Measurements from ENCODE around the gene ADAR.
"Not testable (repeated sequence)": the region's sequence is repeated elsewhere in the genome, so short reads cannot be mapped to it uniquely, and the experiment has no call there.

ADAR gene

DNA sequence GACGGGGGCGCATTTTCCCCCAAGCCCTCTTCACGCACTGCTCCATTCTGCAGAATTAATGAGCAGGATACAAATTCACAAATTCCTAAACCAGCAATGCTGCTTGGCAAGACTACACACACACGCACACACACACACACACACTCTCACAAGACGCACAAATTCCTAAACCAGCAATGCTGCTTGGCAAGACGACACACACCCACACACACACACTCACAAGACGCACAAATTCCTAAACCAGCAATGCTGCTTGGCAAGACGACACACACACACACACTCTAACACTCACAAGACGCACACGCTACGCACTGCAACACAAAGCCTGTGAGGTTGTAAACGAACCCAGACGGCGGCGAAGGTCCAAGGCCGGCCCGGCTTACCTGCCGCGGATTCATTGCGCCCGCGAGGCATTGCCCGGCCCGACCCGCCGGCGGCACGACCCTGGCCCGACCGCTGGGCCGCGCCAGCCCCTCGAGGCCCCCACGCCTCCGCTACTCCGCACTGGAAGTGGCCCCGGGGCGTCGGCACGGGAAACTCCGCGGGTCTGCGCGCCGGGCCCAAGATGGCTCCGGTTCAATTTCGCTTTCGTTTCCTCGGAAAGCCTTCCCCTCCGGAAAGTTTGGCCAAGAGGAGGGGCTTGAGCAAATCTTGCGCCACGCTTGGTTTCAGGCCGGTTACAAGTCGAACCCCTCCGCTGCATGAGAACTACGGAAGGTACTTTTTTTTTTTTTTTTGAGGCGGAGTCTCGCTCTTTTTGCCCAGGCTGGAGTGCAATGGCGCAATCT, at the start of gene ADAR:
TSS of gene ADAR (minus strand) at position 578 of the 788 bp plus-strand sequence. CDS start at position 398, 180 bp downstream.
- peak; percentile 97 to 100 for DNase-seq

DNA sequence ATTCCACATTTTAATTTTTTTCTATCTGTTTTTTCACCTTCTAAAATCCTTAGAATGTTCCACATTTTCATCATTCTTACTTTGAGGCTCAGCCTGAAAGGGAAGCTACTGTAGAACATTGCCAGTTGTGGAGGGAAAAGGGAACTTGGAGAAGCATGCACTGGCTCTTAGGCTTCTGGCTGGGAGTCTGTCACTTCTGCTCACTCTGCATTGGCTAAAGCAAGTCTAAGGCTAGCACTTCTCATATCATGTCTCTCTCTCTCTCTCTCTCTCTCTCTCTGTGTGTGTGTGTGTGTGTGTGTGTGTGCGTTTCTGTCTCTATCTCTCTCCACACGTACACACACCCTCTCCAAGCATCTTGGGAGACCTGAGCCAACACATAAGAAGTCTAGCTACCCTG, 49.6 kb upstream of the ADAR start:
- DNase-seq = peak; percentile 37 to 57

DNA sequence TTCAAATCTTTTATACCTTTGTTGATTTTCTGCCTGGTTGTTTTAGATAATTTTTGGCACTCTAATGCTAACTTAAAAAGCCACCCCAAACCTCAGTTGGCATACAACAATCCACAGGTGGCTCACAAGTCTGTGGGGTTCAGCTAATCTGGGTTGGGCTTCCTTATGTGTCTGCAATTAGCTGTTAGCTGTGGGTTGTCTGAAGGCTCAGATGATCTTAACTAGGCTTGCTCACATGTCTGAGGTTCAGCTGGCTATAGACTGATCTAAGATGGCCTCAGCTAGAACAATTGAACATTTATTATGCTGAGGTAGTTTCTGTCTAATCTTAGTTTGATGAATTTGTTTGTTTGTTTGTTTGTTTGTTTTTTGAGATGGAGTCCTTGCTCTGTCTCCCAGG, 44.9 kb upstream of the ADAR start:
- DNase-seq = no peak

- not testable (repeated sequence) for DNase-seq
These were observed 36.7 kb upstream of the ADAR start for GRCh38 chr1:154644724-154645123.

DNA sequence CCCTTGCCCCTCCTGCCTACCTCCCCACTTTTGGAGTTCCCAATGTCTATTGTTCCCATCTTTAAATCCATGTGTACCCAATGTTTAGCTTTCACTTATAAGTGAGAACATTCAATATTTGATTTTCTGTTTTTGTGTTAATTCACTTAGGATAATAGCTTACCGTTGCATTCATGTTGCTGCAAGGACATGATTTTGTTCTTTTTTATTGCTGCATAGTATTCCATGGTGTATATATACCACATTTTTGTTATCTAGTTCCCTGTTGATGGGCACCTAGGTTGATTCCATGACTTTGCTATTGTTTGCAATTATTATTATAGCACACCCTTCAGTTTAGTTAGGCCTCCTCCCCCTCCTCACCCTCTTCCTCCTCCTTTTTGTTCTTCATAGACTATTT, 33.5 kb upstream of the ADAR start:
- DNase-seq = no peak

- no peak for DNase-seq
These were observed 31.9 kb upstream of the ADAR start for GRCh38 chr1:154639876-154640275.

DNA sequence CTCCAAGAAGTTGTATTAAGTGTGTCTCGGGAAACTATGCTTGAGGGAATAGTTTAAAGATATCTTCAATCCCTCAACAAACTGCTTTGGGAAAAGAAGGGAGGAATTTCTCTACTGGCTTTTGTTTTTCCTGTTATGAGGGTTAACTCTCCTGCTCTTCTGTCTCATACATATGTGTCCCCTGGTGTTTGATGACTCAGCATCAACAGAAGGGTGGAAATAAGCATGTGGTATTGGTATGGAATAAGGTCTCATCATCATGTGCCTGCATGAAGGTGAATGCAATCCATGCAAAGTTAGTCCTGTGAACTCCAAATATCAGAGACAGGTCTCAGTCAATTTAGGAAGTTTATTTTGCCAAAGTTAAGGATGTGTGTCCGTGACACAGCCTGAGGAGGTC, 27.2 kb upstream of the ADAR start:
- DNase-seq = no peak

DNA sequence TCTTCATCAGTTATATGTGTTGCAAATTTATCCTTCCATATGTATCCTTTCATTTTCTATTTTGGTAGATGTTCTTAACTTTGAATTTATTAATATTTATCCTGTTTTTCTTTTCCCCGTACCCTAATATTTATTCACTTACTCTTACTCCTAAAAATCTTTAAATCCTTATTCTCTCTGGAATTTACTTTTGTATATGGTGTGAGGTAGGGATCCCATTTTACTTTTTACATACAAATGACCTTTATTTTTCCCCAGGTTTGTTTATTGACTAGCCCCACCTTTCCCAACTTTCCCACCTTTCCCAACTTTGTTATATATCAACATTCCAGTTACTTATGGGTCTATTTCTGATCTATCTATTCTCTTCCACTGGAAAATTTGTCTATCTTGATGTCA, 21.7 kb upstream of the ADAR start:
- no peak for DNase-seq

GRCh38 chr1:154629061-154629674, 21.2 kb upstream of the ADAR start:
- peak; percentile 17 to 59 for DNase-seq

DNA sequence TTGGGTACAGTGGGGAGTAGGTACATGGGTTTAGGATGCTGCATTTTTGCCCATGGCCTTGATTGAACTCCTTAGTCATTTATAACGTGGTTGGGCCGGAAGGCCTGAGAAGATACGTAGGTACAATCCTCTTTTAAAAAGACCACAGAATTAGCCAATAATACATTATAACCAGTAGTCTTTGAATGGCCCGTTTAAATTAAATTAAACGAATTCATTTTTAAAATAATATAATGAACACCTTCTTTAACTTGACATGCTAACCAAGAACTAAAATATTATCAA, 20.1 kb upstream of the ADAR start:
- no peak for DNase-seq

DNA sequence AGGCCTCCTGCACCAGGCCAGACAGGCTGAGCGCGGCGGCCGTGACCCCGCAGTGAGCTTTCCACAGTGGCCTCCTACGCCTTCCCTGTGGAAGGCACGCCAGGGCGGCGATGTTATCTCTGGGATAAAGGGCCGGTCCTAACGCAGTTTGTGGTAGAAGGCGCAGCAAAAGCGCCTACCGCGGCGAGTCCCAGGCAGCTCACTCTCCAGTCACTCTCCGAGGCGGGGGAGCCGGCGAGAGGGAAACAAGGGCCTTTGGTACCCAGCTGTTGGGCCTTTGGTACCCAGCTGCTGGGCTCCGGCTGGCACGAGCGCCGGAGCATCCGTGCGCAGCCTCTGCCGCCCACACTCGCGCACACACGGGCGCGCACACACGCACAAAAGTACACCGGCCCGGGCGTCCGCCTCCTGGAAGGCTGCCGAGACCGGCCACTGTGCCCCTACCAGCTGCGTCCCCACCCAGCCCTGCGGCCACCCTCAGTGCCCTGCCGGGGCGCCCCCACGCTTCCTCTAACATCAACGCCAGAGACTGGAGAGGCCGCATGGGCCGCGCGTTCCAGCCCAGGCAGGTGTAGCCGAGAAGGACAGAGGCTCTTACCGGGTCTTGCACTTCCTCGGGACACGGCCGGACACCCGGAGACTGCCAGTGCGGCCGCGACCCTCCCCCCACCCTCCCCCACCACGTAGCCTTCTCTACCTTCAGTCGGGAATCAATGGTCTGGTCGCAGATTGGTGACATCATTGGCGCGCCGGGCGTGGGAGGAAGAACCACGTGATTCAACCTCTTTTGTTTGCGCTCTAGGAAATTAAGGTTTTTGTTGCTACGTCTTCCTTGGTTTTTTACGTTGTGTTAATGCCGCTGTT, 19.5 kb upstream of the ADAR start:
- DNase-seq = peak; percentile 70 to 98

- no peak for DNase-seq
These were observed 18.7 kb upstream of the ADAR start for GRCh38 chr1:154626456-154627256.

DNA sequence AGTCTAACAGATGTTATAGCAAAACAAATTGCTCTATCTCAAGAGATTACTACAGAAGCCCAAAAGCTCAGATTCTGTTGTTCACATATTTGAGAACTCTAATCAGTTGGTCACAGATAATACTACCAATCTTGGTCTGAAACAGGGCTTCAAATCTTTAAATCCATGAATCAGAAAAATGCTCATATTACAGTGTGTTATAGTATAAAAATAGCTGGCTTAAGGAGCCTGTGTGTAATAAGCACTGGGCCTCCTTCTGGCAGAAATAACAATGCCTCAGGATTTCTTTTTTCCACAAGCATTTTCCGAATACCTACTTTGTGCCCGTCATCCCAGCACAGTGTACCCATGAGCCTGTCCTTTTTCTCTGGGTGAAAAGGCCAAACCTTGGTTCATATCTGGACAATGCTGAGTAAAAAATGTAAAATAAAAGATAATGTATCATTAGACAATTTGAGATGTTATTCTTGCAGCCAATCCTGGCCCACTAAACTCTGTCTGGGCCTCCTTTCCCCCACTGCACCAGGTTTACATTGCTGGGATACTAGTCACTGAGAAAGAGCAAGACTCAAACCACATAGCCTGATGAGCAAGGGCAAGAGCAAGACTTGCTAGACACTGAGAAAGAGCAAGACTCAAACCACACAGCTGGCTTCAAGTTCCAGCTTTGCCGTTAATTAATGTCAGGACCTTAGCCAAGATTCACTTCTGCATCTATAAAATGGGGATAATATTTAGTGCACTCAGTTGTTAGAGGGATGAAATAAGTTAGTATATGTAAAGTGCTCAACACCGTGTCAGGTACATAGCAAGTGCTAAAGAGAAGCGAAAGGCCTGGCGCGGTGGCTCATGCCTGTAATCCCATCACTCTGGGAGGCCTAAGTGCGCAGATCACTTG, 17.0 kb upstream of the ADAR start:
- no peak for DNase-seq

- DNase-seq = peak; percentile 53 to 64
These were observed 15.4 kb upstream of the ADAR start for GRCh38 chr1:154623358-154623757.

DNA sequence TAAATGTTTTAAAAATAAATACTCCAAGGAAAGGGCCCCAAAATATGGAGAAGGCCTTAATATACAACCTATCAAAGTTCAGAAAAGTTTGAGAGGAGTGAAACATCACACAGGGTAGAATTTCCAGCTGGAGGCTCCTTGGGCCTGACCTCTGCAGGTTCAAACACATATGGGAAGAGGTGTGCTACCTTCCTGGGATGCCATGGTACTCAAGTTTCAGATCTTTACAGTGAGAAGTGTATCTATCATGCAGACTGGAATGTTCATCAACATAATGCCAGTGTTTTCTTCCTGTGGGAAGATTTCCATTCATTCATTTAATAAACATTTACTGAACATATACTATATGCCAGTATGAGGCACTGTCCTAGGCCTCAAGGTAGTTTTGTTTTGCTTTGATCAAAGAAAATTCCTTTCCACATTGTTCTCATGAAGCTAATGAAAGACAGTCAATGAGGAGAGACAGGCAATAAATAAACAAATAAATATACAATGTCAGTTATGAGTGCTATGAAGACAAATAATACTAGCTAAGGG, 14.6 kb upstream of the ADAR start:
- no peak for DNase-seq

GRCh38 chr1:154621875-154622274, 13.9 kb upstream of the ADAR start:
- DNase-seq = no peak

DNA sequence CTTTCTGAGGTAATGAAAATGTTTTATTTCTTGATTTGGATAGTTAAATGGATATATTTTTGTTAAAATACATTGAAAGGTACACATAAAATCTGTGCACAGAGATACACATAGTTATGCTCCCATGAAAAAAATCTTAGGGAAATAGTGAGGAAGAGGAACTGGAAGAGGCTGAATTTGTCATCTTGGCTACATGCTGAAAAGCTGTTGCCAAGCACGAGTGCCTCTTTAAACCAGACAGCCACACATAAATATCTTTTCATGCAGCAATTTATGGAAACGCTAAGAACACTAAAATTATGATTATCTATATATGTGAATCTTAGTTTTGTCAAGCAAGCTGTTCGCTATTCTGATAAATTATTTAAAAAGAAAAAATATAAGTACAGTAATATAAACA, 12.8 kb upstream of the ADAR start:
- DNase-seq = peak in 1 of 2 donors; percentile 12

GRCh38 chr1:154619181-154619948, 11.4 kb upstream of the ADAR start:
- DNase-seq = no peak

- DNase-seq = no peak
These were observed 8.8 kb upstream of the ADAR start for GRCh38 chr1:154616659-154617345.

DNA sequence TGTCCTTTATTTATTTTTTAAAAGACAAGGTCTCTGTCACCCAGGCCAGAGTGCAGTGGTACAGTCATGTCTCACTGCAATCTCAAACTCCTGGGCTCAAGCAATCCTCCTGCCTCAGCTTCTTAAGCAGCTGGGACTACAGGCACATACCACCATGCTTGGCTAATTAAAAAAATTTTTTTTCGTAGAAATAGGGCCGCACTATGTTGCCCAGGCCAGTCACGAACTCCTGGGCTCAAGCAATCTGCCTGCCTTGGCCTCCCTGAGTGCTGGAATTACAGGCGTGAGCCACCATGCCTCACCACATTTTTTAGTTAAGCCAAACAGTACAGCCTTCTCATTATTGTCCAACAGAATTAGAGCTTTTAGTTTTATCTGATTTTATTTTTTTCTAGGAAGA, 7.4 kb upstream of the ADAR start:
- no peak for DNase-seq

Data from inflammatory macrophage treated with lipopolysaccharide for 1 hour (primary cell).